Transverse colon (tissue), 4 donors: ENCODE measurements around the gene PRKCE. TPM values are rescaled to one million over a fixed set of nuclear protein-coding genes. Genes with fewer than 3 reads are reported as not detected.

Source experiments
- DNase-seq: peaks from one replicate; pipeline ENCODE4 v3.0.0-alpha.2; 2019
- H3K27ac ChIP-seq, 4 donors: fragments of 200-600 bp; sonication (generic); 2 replicates each; pipeline ENCODE4 v1.5.1; 2016 to 2018; ENCODE audit warnings: inconsistent platforms in 4 of 4
- H3K27me3 ChIP-seq: fragments of 200-600 bp; sonication (generic); 2 replicates; pipeline ENCODE4 v1.5.1; 2017; ENCODE audit warnings: inconsistent platforms
- H3K36me3 ChIP-seq, 4 donors: fragments of 200-600 bp; sonication (generic); 2 replicates each; pipeline ENCODE4 v1.5.1; 2017 to 2019; ENCODE audit warnings: inconsistent platforms in 4 of 4
- H3K4me1 ChIP-seq, 4 donors: fragments of 200-600 bp; sonication (generic); 2 replicates each; pipeline ENCODE4 v1.5.1; 2017 to 2020; ENCODE audit warnings: inconsistent platforms in 4 of 4
- H3K4me3 ChIP-seq, 4 donors: fragments of 200-600 bp; sonication (generic); 1 replicate in 1 of 4; 2 replicates in 3 of 4; pipeline versions ENCODE4 v1.5.1 to v1.6.1; 2017 to 2019; ENCODE audit warnings: inconsistent platforms in 4 of 4
- H3K9me3 ChIP-seq, 2 donors: fragments of 200-600 bp; sonication (generic); 2 replicates each; pipeline ENCODE4 v1.5.1; 2017 to 2019; ENCODE audit warnings: inconsistent platforms in 2 of 2
- CTCF ChIP-seq, 5 experiments: fragments of 200-600 bp in 3 of 5; fragments of 450-650 bp in 2 of 5; sonication (generic) in 3 of 5; IDR thresholded peaks; 1 replicate in 2 of 5; 2 replicates in 3 of 5; pipeline ENCODE4 v1.5.1; 2016 to 2017; ENCODE audit warnings: antibody characterized with exemption in 5 of 5, inconsistent platforms in 3 of 5, mild to moderate bottlenecking in 2 of 5, moderate library complexity in 1 of 5
- EP300 ChIP-seq: sonication (generic); formaldehyde crosslinking; IDR thresholded peaks from one replicate; pipeline ENCODE4 v1.6.1; 2017; ENCODE audit warnings: antibody characterized with exemption, low read depth
- POLR2A ChIP-seq: fragments of 450-650 bp; IDR thresholded peaks from one replicate; pipeline ENCODE4 v1.6.1; 2016; ENCODE audit warnings: antibody characterized with exemption, mild to moderate bottlenecking, moderate library complexity
- POLR2AphosphoS5 ChIP-seq, 3 donors: sonication (generic); formaldehyde crosslinking; IDR thresholded peaks; one replicate each; pipeline ENCODE4 v1.6.1; 2016; ENCODE audit warnings: antibody characterized with exemption in 3 of 3
- WGBS, 2 donors: methylation state at CpG; one replicate each; pipeline ENCODE4 v1.1.5; 2018; ENCODE audit warnings: low coverage in 1 of 2; 5-methylcytosine and 5-hydroxymethylcytosine counted together
- in situ Hi-C, 4 donors: fragments of 200-750 bp; cut with MboI; loops; one replicate each; pipeline versions ENCODE4 v1.15.0 to v1.15.1; 2017; ENCODE audit warnings: low sequenced_read_pairs in 3 of 4, low pct_ligation_motif_present in 1 of 4, low pct_unique_long_range_greater_than_20kb in 1 of 4
- intact Hi-C: fragments of 100-400 bp; cut with DNase I; formaldehyde crosslinking; loops from one replicate; pipeline ENCODE4 v1.15.1; 2023; ENCODE audit warnings: low total_unique reads
- total RNA-seq, 4 donors: library from RNA; depleted of rRNA; stranded (reverse); fragments of >200 nt; gene quantifications; one replicate each; pipeline ENCODE4 v1.1.0, GENCODE V29; 2016

Gene PRKCE
- total RNA-seq, 4 donors from 2014 or later, result 8.6 to 20.6 (median 11.3) TPM

GRCh38 chr2:45770811-45771210 lies 119.3 kb downstream of the PRKCE start:
- H3K9me3 ChIP-seq, result no peaks in the 10 kb centered on the region
- intact Hi-C loops, result no loop called here
- DNase-seq, result no peak

DNA sequence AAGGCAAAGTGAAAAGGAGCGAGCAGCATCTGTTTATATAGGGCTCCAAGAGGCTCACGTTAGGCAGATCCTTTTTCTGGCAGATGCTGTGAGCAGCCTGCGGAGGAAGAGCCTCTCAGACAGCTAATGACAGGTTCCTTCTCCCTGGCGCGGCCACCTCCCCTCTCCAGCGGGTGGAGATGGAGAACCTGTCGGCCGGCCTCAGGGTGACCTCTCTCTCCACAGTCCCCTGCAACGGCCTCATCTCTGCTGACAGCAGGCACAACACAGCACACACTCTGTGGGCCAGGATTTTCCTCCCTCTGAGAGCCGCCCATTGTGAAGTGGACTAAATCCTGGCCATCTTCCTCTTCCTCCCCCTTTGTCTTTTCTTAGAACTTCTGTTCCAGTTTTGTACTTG lies 119.8 kb downstream of the PRKCE start:
- WGBS, 2 donors, result 54 to 60% methylated on average over 2 to 10 of the region's 10 CpGs
- TF ChIP-seq POLR2AphosphoS5 (IDR thresholded peaks at IDR 0.05), result peak; percentile 20 to 43 (median 24)
- TF ChIP-seq POLR2A, result no peak
- Histone ChIP-seq H3K9me3 (no peaks in the 10 kb centered on the region), H3K27ac (peak overlapping the region; percentile 55 to 76 (median 69)), H3K4me3 (peak overlapping the region in 1 of 4 donors; percentile 27), H3K4me1 (peaks cover 0 to 30% (median 3%) of the 10 kb centered on the region in 4 donors), H3K36me3 (no peaks in the 10 kb centered on the region), H3K27me3 (no peaks in the 10 kb centered on the region)
- peak; percentile 18 for DNase-seq
- in situ Hi-C loops (loop anchor here in 2 of 4 donors (10.0 kb wide), 1 partner anchor 126 kb away; no protein-coding TSS in a partner anchor), intact Hi-C loops (no loop called here)

More at GRCh38 chr2:45770811-45771210, 119.3 kb downstream of the PRKCE start:
- no peaks in the 10 kb centered on the region for H3K36me3 ChIP-seq
- H3K4me3 ChIP-seq, result peak overlapping the region in 1 of 4 donors; percentile 27
- peaks cover 0 to 34% (median 6%) of the 10 kb centered on the region in 4 donors for H3K4me1 ChIP-seq
- in situ Hi-C loops, result loop anchor here in 2 of 4 donors (10.0 kb wide), 1 partner anchor 126 kb away; no protein-coding TSS in a partner anchor
- TF ChIP-seq POLR2A (no peak), EP300 (no peak), POLR2AphosphoS5 (IDR thresholded peaks at IDR 0.05) (no peak)
- H3K27ac ChIP-seq, result peak overlapping the region; percentile 55 to 76 (median 69)
- H3K27me3 ChIP-seq, result no peaks in the 10 kb centered on the region
- 57% methylated on average over 1 of the region's 1 CpG; no CpG with 5 or more reads in 1 of the 2 donors for WGBS, 2 donors

- no peak for DNase-seq
- Histone ChIP-seq H3K27ac (peak overlapping the region; percentile 55 to 76 (median 69)), H3K4me3 (no peak overlapping the region), H3K36me3 (no peaks in the 10 kb centered on the region), H3K27me3 (no peaks in the 10 kb centered on the region), H3K9me3 (no peaks in the 10 kb centered on the region), H3K4me1 (peaks cover 0 to 31% (median 4%) of the 10 kb centered on the region in 4 donors)
- 46 to 50% methylated on average over 2 of the region's 2 CpGs for WGBS, 2 donors
- TF ChIP-seq POLR2A, result no peak
- in situ Hi-C loops (loop anchor here in 2 of 4 donors (10.0 kb wide), 1 partner anchor 127 kb away; no protein-coding TSS in a partner anchor), intact Hi-C loops (no loop called here)
Observed at GRCh38 chr2:45772038-45772437, 120.6 kb downstream of the PRKCE start.

DNA sequence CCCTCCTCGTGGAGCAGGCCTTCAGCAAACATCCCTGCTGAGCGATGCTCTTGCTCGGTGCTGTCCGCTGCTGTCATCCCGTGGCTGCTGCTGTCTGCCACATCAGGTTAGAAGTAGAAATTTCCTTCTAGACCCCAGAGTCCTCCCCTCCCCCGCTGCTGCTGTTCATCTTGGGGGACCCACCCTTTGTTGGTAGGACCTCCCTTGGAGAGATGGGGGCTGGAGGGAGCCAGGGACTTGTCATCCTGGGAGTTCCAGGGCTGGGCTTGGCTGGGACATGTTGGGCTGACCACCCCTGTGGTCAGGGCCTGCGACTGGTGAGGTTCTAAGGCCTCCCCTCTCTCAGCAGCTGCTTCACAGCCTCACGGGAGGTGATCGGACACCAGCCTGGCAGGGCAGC lies 122.4 kb downstream of the PRKCE start:
- in situ Hi-C loops, result loop anchor here in 2 of 4 donors (10.0 kb wide), 1 partner anchor 129 kb away; no protein-coding TSS in a partner anchor
- no peak for TF ChIP-seq CTCF (IDR thresholded peaks at IDR 0.05)
- intact Hi-C loops, result no loop called here

DNA sequence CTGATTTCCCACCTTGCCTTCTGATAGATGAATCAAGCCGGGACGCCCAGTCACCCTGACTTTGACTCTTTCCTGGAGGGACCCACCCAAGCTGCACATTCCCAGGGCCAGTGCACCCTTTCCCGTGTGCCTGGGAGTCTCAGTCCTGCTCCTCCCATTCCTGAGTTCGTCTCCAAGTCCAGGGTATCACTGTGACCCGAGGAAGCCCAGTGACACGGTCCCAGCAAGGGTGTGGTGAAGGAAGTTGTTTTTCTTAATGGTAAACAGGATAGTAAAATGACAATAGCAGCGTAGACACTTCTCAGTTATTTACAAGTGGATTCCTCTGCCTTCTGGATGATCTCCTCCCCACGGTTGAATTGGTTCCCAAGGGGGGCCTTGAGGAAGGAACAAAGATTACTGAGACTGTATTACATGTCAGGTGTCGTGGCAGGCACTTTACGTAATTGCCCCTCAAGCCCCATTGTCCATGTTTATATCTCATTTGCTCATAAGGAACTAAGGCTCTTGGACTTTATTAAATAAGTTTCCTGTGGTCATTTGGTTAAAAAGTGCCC lies 123.3 kb downstream of the PRKCE start:
- WGBS, 2 donors, result 57 to 69% methylated on average over 4 to 10 of the region's 10 CpGs
- Histone ChIP-seq H3K27me3 (no peaks in the 10 kb centered on the region), H3K27ac (peak overlapping the region in 1 of 4 donors; percentile 9), H3K4me1 (peaks cover 0 to 37% (median 4%) of the 10 kb centered on the region in 4 donors), H3K36me3 (no peaks in the 10 kb centered on the region), H3K9me3 (no peaks in the 10 kb centered on the region), H3K4me3 (no peak overlapping the region)
- peak; percentile 42 for DNase-seq
- in situ Hi-C loops, result loop anchor here (5.0 to 10.0 kb wide), 2 partner anchors 127 to 130 kb away; no protein-coding TSS in a partner anchor
- no peak for TF ChIP-seq EP300
- TF ChIP-seq POLR2A, result no peak
- no peak for TF ChIP-seq POLR2AphosphoS5 (IDR thresholded peaks at IDR 0.05)
- no peak for TF ChIP-seq CTCF (IDR thresholded peaks at IDR 0.05)
- intact Hi-C loops, result loop anchor here (5.0 kb wide), 1 partner anchor 127 kb away; no protein-coding TSS in a partner anchor

More for the DNA sequence above, 122.4 kb downstream of the PRKCE start:
- H3K27ac ChIP-seq, result no peak overlapping the region
- no peaks in the 10 kb centered on the region for H3K36me3 ChIP-seq
- DNase-seq, result no peak
- H3K9me3 ChIP-seq, result no peaks in the 10 kb centered on the region
- H3K27me3 ChIP-seq, result no peaks in the 10 kb centered on the region
- H3K4me1 ChIP-seq, result peaks cover 0 to 37% (median 4%) of the 10 kb centered on the region in 4 donors
- no peak overlapping the region for H3K4me3 ChIP-seq
- 93% methylated on average over 9 of the region's 9 CpGs; no CpG with 5 or more reads in 1 of the 2 donors for WGBS, 2 donors
